RPMI8226 (cell line): ENCODE data around the gene CHRNA4.
"Not testable (repeated sequence)": the region's sequence is repeated elsewhere in the genome, so short reads cannot be mapped to it uniquely, and the experiment has no call there.

ENCODE experiments used
- DNase-seq: peaks from one replicate; pipeline ENCODE4 v3.0.0-alpha.2; 2015

Gene CHRNA4

DNA sequence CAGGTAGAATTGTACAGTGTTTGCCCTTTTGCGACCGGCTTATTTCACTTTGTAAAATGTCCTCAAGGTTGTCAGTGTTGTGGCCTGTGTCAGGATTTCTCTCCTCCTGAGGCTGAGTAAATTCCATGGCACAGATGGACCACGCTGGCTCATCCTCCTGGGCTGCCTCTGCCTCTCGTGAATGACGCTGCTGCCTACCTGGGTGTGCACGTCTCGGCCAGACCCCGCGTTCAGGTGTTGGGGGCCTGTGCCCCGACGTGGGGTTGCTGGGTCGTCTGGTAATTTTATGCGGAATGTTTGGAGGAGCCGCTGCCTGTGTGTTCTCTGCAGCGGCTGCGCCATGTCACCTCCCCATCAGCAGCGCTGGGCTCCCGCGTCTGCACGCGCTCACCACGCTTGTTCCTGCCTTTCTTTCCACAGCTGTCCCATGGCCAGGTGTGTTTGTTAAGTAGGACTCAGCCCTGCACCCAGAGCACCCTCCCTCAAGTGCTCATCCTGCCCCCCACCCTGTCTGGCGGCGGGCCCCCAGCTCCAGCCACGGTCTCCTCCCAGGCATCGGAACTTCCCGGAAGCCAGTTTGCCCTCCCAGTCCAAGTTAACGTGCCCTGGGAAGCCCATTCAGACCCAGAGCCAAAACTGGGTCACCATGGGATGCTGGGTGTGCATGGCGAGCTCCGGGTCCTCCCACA is 36.1 kb upstream of the CHRNA4 start:
- no peak for DNase-seq

DNA sequence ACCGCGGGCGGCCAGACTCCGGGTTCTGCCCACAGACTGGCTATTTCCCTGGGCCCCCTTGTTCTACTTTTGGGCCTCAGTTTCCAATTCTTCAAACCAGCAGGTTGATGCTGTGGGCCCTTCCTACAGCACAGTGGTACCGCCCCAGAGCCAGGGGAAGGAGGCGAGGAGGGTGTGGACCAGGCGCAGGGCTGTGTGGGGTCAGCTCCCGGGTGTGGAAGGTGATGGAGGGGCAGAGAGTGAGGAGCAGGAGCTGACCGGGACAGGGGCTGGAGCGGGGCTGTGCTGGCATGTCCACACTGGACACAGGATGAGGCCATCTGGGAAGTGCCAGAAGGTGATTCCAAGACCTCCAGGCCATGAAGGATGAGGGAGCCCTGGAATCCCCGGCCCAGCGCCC is 35.2 kb upstream of the CHRNA4 start:
- no peak for DNase-seq

DNA sequence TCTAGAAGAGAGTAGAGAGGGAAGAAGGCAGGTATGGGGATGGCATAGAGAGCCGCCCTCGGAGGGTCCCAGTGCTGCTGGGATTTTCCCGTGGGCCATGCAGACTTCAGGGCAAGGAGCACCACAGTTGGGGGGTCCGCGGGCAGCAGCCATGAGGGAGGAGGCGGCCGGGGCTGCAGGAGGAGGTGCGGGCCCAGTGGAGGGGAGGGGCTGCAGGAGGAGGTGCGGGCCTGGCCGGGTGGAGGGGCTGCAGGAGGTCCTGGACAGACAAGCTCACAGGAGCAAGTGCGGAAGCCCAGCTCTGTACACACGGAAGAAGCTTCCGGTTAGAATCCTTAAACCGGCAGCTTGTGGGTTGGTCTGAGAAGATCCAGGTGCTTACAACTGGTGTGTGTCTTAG is 34.6 kb upstream of the CHRNA4 start:
- peak; percentile 45 for DNase-seq

DNA sequence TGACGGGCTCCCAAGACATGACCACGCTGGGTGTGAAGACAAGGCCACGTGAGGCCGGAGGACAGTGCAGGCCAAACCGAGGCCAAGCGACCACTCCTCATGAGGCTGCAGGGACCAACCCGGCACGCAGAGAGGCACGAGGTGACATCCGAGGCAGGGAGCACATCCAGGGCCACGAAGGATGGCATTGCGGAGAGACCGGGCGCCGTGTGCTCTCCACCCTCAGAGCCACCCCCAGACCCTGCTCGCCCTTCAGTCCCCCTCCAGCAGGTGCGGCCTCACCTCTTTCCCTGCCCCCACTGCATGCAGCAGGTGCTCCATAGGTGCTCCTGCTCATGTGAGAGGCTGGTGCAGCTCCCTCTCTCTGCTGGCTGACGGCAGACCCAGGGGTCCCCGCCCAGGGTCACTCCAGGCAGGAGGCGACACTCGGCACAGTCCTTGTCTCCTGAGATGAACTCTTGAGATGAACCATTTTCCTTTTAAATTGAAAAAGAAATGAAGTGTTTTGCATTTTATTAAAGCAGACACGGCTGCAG is 33.8 kb upstream of the CHRNA4 start:
- no peak for DNase-seq

DNA sequence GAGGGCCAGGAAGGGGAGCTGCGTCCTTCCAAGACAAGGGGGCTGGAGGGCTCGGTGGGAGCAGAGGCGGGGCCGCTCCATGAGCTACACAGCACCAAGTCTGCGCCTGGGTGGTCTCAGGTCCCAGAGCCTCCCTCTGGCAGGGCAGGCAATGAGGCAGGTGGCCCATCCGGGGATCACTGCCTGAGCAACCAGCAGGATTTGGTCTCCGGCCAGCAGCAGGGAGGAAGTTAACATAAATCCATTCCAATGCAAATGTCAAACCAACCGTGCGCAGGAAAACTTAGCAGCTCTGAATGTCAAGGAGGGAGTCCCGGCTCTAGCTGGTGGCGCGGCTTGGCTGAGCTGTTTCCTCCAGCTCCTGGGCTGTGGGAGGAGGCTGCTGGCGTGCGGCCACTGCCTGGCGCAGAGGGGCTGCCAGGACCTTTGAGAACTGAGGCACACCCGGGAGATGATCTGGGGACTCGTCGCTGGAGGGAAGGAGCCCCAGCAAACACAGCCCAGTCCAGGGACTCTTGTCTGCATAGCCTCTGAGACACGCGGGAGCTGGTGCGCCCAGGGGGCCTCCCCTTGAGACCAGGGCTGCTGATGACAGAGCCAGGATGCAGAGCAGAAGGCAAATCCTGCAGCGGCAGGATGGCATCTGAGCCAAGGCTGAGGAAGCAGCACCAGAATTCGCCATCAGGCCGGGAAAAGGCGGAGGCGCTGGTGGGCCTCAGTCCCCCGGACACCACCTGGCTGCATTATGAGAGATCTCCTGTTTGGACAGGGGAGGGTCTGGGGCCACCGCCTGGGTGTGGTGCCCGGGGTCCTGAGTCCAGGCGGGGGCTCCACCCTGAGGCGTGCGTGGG is 33.1 kb upstream of the CHRNA4 start:
- DNase-seq: peak; percentile 40

DNA sequence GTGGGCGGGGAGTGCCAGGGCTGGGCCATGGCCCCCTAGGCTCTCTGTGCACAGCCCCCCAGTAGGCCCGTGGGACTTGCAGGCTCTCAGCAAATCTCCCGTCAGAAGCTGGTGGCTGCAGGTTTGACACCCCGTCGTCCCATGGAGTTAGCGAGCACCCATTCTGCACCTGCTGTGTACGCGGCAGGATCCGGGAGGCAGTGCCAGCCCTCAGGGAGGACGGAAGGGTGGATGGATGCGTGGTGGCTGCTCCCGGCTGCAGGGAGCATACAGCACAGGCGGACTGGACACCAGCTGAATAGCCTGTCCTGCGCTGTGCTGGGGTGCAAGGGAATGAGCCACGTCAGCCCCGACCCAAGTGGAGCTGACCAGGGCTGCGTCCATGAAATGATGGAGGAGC is 32.4 kb upstream of the CHRNA4 start:
- no peak for DNase-seq

DNA sequence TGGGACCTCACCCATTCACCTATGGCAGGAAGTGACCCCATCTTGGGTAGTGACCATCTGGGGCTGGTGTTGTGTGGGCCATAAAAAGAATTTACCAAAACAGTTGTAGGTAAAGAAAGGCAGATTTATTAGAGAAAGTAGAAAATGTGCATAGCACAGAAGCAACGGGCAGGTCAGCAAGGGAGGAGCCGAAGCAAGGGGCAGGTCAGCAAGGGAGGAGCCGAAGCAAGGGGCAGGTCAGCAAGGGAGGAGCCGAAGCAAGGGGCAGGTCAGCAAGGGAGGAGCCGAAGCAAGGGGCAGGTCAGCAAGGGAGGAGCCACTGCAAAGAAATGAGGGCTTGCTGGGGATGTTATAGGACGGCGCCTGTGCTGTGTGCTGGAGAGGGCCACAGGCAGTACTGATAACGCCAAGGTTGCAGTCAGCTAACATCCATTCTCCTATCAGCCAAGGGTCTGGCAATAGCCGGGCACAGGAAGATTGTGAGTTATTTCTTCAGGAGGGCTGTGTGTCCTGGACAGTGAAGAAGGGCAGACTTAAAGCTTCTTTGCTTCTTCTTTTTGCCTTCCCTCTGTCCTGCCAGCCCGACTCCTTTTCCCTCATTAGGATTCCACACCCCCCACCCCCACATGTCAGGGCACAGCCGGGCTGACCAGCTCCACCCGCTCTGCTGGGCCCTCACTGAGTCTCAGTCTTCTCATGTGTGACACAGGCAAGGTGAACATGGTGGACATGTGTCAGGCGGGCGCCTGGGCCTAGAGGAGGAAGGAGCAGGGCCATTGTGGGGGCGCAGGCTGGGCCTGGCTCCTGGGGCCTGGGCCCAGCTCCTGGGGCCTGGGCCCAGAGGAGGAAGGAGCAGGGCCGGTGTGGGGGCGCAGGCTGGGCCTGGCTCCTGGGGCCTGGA is 31.6 kb upstream of the CHRNA4 start:
- DNase-seq: no peak

DNA sequence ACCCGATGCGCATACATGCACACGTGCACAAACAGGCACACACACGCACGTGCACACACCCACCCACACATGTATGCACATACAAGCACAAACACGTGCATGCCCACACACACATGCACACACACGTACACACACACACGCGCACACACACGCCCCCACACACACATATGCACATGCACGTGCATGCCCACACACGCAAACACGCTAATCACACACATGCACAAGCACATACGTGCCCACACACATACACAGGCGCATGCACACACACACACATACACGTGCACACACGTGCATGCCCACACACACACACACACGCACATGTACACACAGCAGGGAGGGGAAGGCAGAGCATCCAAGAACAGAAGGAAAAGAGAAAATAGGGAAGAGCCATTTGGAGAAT is 26.8 kb upstream of the CHRNA4 start:
- no peak for DNase-seq

DNA sequence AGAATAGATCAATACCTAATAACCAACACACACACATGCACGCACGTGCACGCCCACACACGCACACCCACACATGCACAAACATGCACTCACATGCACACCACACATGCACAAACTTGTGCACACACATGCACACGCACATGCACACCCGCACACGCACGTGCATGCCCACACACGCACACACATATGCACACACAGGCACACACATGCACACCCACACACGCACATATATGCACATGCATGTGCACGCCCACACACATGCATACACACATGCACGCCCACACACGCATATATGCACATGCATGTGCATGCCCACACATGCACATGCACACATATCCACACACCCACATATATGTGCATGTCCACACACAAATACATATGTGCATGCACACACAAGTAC is 26.2 kb upstream of the CHRNA4 start:
- no peak for DNase-seq

DNA sequence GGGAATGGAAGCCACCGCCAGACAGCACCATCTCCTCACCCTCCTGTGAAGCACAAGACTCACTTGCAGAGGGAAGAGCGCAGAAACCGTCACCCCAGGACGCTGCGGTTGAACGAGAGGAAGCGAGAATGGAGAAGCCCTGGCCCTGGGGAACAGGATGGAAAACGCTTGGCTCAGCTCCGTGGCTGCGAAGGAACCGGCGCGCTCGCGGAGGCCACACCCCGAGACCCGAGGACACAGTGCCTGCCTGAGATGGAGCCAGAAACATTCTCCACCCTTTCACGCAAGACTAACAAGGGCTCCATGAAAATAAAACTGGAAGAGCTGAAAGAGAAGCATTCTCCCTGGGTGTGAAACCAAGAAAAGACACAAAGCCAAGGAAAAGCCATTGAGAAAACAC is 25.3 kb upstream of the CHRNA4 start:
- no peak for DNase-seq

DNA sequence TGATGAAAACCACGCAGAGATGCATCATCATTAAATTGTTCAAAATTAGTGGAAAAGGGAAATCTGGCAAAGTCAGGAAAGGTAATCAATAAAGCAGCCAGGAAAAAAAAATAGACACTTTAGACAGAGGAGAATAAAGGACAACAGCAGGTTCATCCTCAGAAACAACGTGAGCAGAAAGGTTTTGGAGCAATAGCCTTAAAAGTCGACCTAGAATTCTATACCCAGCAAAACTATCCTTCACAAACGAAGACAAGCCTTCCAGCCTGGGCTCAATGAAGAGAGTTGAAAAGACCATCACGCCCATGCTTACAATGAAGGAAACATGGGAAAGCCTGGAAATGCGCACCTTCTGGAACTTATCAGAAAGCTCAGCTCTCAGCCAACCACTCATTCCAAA is 24.7 kb upstream of the CHRNA4 start:
- no peak for DNase-seq

DNA sequence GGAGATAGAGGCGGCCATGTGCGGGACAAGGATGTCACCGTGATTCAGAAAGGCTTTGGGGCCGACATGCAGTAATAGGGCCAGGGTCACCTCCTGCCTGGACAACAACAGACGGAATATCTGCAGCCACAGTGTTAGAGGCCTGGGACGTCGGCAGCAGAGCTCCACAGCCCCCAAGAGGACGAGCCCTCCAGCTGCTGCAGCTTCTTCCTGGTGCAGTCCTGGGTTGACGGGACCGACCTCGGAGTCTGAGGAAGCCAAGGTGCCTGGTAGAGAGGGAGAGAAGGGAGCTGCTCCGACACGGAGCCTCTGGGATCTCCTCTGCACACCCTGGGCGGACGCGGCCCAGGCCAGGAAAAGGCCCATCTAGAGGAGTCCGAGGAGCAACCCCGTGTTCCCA is 23.2 kb upstream of the CHRNA4 start:
- DNase-seq: no peak

DNA sequence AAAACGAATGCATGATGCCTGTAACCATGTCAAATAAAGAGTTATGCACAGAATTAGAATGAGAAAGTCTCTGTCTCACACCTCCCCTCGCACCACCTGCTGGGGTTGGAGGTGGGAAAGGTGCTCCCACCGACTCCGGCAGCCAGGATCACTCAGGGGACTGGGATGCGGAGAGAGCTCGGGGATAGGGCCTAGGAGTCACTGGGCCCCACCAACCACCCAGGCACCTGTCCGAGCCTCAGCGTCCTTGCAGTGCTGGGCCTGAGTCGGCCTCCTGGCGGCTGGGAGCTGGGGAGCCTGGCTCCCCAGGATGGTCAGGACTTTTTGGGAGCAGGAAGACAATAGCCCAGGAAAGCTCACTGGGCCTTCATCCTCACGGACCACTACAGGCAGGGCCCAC is 22.4 kb upstream of the CHRNA4 start:
- no peak for DNase-seq

DNA sequence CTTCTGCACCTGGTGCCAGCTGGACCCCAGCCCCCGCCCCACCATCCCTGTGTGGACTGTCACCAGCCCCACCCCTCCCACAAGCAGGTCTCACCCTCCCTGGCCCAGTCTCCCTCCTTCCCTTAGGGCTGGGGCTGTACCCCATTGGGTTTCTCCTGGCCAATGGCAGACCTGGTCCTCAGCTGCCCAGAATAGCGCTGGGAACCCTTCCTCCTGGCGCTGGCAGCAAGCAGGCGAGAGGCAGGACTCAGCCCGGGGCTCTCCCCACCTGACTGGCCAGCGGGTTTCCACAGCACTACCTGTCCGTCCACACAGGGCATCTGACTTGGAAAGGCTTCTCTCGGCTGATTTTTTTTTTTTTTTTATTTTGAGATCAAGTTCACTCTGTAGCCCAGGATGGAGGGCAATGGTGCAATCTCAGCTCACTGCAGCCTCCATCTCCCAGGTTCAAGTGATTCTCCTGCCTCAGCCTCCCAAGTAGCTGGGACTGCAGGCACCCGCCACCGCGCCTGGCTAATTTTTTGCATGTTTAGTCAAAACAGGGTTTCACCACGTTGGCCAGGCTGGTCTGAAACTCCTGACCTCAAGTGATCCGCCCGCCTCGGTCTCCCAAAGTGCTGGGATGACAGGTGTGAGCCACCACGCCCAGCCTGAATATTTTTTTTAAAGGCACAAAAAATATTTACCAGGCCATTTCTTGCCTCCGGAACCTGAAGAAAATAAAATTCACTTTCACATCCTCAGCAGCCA is 21.6 kb upstream of the CHRNA4 start:
- DNase-seq: peak; percentile 46

DNA sequence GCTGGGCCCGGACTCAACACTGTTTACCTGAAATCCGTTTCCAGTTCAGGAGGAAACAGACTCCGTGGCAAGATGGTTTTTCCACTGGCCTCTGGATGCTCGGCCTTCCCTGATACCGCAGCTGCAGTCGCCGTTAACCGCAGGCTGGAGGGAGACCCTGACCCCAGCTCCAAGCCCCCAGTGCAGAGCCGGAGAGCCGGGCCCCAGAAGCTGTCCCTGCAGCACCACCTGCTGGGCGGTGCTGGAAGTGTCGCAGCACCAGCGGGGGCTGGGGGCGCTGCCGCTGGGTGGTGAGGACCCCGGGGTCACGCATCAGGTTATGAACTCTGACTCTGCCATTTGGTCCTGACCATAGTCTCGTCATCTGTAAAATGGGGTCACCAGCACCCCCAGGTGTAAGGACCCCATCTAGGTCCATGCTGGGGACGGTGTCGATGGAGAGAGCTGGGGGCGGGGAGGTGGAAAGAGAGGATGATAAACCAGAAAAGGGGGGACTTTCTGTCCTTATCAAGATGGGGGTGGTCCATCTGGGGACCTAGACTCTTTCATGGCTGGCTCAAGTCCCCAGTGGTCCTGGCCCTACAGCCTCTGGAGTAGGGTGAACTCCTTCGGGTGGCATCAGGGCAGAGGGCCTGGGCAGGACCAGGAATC is 20.8 kb upstream of the CHRNA4 start:
- no peak for DNase-seq

DNA sequence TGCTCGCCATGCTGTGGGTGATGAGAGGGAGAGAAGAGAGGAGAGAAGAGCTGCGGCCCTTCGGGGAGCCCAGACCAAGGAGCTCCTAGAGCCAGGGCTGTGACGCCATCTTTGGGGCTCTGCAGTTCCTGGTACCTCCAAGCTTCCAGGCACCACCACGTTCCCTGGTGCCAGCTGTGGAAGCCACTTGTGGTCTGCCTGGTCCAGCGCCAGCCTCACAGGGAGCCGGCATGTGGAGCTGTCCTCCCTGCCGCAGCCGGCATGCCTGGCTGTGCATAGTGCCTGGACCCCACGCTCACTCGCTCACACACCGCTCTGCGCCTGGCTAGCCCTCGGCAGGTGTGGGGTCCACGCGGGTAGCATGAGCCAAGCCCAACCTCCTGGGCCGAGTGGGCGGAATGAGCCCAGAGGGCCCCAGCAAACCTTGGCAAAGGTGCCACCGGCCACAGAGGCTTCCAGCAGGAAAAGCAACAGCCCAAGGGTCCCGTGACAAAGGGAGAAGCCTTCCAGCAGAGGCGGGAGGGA is 19.3 kb upstream of the CHRNA4 start:
- no peak for DNase-seq

DNA sequence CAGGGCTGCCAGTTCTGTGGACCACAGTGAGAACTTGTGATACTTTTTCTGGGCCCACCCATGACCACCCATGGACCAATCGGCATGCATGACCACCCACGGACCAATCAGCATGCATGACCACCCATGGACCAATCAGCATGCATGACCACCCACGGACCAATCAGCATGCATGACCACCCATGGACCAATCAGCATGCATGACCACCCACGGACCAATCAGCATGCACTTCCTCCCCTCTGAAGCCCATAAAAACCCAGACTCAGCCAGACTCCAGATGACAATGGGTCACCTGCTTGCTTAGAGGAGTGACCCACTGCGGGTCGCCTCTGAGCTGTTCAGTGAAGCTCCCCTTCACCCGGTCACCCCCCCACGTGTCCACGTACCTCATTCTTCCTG is 18.7 kb upstream of the CHRNA4 start:
- not testable (repeated sequence) for DNase-seq

DNA sequence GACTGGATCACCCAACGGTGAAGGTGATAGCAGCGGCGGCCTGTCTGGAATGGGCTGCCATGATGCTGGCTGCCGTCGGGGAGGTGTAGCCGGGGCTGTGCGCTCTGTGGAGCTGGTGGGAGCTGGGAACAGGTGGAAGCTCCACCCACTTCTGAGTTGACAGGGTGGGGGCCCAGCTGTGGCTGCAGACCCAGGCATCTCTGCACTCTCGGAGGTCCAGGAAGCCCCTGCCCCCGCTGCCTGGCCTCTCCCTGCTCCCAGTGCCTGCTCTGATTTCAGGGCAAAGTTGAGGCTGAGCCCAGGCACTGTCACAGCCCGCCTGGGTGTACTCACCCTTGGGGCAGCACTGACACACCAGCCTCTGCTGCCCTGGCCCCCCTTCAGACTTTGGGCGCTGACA is 18.1 kb upstream of the CHRNA4 start:
- no peak for DNase-seq

DNA sequence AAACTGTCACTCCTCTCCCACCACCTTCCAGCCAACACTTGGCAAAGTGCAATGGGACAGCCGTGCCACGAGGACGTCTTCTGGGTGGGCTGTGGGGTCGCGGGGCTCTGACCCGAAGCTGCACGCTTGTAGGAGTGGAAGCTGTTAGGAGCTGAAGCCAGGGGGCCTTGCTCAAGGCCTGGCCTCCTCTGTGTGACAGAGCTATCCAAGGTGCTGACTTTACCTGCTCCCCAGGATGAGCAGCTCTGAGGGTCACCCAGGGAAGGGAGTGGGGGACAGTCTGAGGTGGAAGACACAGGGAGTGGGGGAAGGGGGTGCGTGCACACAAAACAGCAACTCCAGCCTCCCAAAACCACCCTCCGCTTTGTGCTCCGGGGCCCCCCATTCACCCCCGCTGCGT is 17.5 kb upstream of the CHRNA4 start:
- no peak for DNase-seq

DNA sequence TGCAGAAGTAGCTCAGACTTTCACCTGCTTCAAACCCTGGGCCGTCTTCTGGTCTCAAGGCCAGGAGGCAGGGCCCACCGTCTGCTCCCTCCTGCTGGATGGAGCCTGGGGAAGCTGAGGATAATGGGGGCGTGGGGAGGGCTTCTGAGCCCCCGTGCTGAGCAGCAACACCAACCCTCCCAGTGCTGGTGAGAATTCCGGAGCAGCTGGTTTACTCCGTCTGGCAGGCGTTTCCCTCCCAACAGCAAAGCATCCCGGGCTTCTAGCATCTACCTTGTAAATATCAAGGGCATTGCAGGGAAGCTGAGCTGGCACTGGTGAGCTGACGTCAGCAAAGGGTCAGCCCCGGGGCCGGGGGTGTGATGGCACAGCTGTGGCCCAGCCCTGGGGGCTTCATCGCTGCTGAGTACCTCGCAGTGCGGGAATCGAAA is 16.8 kb upstream of the CHRNA4 start:
- no peak for DNase-seq

DNA sequence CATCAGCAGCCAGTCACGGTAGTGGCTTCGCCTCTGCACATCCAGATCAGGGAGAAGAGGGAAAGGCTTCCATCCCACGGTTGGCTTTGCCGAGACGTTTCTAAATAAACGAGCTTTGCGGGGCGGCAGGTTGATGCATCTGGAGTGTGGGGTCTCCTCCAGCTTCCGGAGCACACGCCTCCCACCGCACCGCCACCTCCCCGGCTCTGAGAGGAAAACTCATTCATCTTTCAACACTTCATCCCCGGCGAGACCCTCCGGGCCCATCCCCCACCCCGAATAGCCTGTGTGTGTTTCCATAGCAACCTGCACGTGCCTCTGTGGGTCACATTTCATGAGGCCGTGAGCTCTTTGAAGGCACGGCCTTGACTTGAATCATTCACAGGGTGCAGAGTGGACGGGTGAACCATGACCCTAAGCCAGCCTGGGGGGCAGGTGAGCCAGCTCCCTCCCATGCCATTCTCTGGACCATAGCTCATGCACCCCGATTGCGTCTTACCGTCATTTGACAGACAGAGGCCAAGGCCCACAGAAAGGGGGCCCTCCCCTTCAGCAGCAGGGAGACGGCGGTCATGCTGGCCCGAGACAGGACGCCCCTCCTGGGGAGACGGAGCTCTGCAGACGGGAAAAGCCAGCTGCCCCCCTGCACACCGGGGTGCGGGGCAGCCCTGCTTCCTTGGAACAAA is 16.2 kb upstream of the CHRNA4 start:
- no peak for DNase-seq
